22Rv1 (cell line): Measurements from ENCODE around the gene CXCR6.

ENCODE experiments used
- CTCF ChIP-seq: fragments of 450-650 bp; IDR thresholded peaks from 2 replicates; pipeline ENCODE4 v1.5.1; 2017; ENCODE audit warnings: mild to moderate bottlenecking
- ZFX ChIP-seq: fragments of 450-650 bp; IDR thresholded peaks from 2 replicates; pipeline ENCODE4 v1.6.1; 2017; ENCODE audit warnings: antibody characterized with exemption, borderline replicate concordance

- TF ChIP-seq CTCF (no peak), ZFX (no peak)
These were observed 37.5 kb upstream of the CXCR6 start for GRCh38 chr3:45905755-45906154.
